ENCODE results near the gene SRSF3.

The SRSF3 gene

GRCh38 chr6:36633370-36633769 is 39.2 kb downstream of the SRSF3 start:
- Histone ChIP-seq H3K4me3 (ENCODE audit: low read depth in 1 of 5, low read length in 5 of 5) (no peak overlapping the region), H3K9me3 (ENCODE audit: control insufficient read depth in 5 of 5, low read length in 5 of 5) (no peaks in the 10 kb centered on the region), H3K36me3 (ENCODE audit: control insufficient read depth in 5 of 5, insufficient read depth in 5 of 5, low read length in 5 of 5) (no peaks in the 10 kb centered on the region), H3K27ac (ENCODE audit: low read depth, low read length) (no peak overlapping the region), H3K27me3 (ENCODE audit: control insufficient read depth in 5 of 5, insufficient read depth in 4 of 5, low read length in 5 of 5) (no peaks in the 10 kb centered on the region), H3K9ac (ENCODE audit: low read length in 5 of 5) (no peak overlapping the region), H3K4me1 (ENCODE audit: control insufficient read depth in 5 of 5, insufficient read depth in 5 of 5, low read length in 5 of 5) (peaks cover 0 to 24% (median 8%) of the 10 kb centered on the region in 5 donors)

DNA sequence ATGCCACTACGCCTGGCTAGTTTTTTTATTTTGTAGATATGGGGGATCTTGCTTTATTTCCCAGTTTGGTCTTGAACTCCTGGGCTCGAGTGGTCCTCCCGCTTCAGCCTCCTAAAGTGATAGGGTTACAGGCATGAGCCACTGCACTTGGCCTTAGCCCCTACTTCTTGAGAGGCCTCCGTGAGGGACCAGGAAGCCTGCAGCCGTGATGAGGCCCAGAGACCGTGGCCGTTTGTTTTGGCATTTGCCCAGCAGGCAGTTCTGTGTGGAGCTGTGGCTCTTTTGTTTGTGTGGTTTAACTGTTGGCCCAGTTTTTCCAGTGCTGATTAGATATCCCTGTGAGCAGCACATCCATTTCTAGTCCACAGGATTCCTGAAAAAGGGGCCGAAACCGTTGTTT is 39.8 kb downstream of the SRSF3 start:
- Histone ChIP-seq H3K9ac (ENCODE audit: low read length in 5 of 5) (peak overlapping the region in 2 of 5 donors; percentile 38 to 47), H3K4me1 (ENCODE audit: control insufficient read depth in 5 of 5, insufficient read depth in 5 of 5, low read length in 5 of 5) (peaks cover 0 to 24% (median 8%) of the 10 kb centered on the region in 5 donors), H3K27me3 (ENCODE audit: control insufficient read depth in 5 of 5, insufficient read depth in 4 of 5, low read length in 5 of 5) (no peaks in the 10 kb centered on the region), H3K9me3 (ENCODE audit: control insufficient read depth in 5 of 5, low read length in 5 of 5) (no peaks in the 10 kb centered on the region), H3K27ac (ENCODE audit: low read depth, low read length) (no peak overlapping the region), H3K36me3 (ENCODE audit: control insufficient read depth in 5 of 5, insufficient read depth in 5 of 5, low read length in 5 of 5) (no peaks in the 10 kb centered on the region), H3K4me3 (ENCODE audit: low read depth in 1 of 5, low read length in 5 of 5) (no peak overlapping the region)

GRCh38 chr6:36634317-36635108 is 40.4 kb downstream of the SRSF3 start:
- Histone ChIP-seq H3K27me3 (ENCODE audit: control insufficient read depth in 5 of 5, insufficient read depth in 4 of 5, low read length in 5 of 5) (no peaks in the 10 kb centered on the region), H3K4me3 (ENCODE audit: low read depth in 1 of 5, low read length in 5 of 5) (no peak overlapping the region), H3K27ac (ENCODE audit: low read depth, low read length) (no peak overlapping the region), H3K4me1 (ENCODE audit: control insufficient read depth in 5 of 5, insufficient read depth in 5 of 5, low read length in 5 of 5) (peaks cover 0 to 20% (median 8%) of the 10 kb centered on the region in 5 donors), H3K9ac (ENCODE audit: low read length in 5 of 5) (peak overlapping the region in 2 of 5 donors; percentile 38 to 47), H3K36me3 (ENCODE audit: control insufficient read depth in 5 of 5, insufficient read depth in 5 of 5, low read length in 5 of 5) (no peaks in the 10 kb centered on the region), H3K9me3 (ENCODE audit: control insufficient read depth in 5 of 5, low read length in 5 of 5) (no peaks in the 10 kb centered on the region)

GRCh38 chr6:36636283-36636682 is 42.1 kb downstream of the SRSF3 start:
- H3K27ac ChIP-seq (ENCODE audit: low read depth, low read length) = no peak overlapping the region
- H3K9ac ChIP-seq (ENCODE audit: low read length in 5 of 5) = no peak overlapping the region
- H3K9me3 ChIP-seq (ENCODE audit: control insufficient read depth in 5 of 5, low read length in 5 of 5) = no peaks in the 10 kb centered on the region
- no peak overlapping the region for H3K4me3 ChIP-seq (ENCODE audit: low read depth in 1 of 5, low read length in 5 of 5)
- H3K4me1 ChIP-seq (ENCODE audit: control insufficient read depth in 5 of 5, insufficient read depth in 5 of 5, low read length in 5 of 5) = peaks cover 0 to 17% (median 8%) of the 10 kb centered on the region in 5 donors
- no peaks in the 10 kb centered on the region for H3K36me3 ChIP-seq (ENCODE audit: control insufficient read depth in 5 of 5, insufficient read depth in 5 of 5, low read length in 5 of 5)
- no peaks in the 10 kb centered on the region for H3K27me3 ChIP-seq (ENCODE audit: control insufficient read depth in 5 of 5, insufficient read depth in 4 of 5, low read length in 5 of 5)

DNA sequence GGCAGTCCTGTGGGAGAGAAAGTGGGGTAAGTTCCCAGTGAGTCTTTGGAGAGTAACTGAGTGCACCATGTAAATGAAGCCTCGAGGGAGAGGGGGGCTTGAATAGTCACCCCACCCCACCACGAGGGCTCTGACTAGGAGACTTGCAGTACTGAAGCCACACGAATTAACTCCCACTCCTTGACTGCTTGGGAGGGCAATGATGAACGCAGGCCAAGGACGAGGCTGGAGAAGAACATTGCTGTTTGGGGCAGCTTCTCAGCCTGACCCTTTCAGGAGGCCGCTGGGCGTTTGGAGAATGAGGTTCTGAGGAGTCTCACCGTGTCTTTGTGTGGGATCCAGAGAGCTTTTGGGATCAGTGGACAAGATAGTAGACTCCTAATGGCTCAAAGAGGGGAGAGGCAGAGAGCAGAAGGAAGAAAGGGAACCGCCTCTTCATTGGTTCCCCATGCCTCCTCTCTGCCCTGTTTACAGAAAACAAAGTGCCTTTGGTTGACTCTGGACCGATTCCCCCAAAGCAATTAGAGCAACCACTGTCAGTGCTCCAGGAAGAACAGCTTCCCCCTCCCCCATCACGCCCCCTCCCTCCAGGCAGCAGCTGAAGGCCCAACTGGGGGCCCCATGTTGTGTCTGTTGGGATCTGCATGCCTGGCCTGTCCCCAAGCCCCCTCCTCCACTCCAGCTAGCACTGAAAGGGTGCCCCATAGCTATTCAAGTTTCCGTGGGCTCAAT is 42.7 kb downstream of the SRSF3 start:
- Histone ChIP-seq H3K9me3 (ENCODE audit: control insufficient read depth in 5 of 5, low read length in 5 of 5) (no peaks in the 10 kb centered on the region), H3K27ac (ENCODE audit: low read depth, low read length) (no peak overlapping the region), H3K4me1 (ENCODE audit: control insufficient read depth in 5 of 5, insufficient read depth in 5 of 5, low read length in 5 of 5) (peaks cover 0 to 17% (median 8%) of the 10 kb centered on the region in 5 donors), H3K9ac (ENCODE audit: low read length in 5 of 5) (no peak overlapping the region), H3K4me3 (ENCODE audit: low read depth in 1 of 5, low read length in 5 of 5) (no peak overlapping the region), H3K27me3 (ENCODE audit: control insufficient read depth in 5 of 5, insufficient read depth in 4 of 5, low read length in 5 of 5) (no peaks in the 10 kb centered on the region), H3K36me3 (ENCODE audit: control insufficient read depth in 5 of 5, insufficient read depth in 5 of 5, low read length in 5 of 5) (no peaks in the 10 kb centered on the region)

GRCh38 chr6:36638579-36638978 is 44.4 kb downstream of the SRSF3 start:
- H3K4me3 ChIP-seq (ENCODE audit: low read depth in 1 of 5, low read length in 5 of 5) = no peak overlapping the region
- H3K9me3 ChIP-seq (ENCODE audit: control insufficient read depth in 5 of 5, low read length in 5 of 5) = no peaks in the 10 kb centered on the region
- no peak overlapping the region for H3K9ac ChIP-seq (ENCODE audit: low read length in 5 of 5)
- H3K36me3 ChIP-seq (ENCODE audit: control insufficient read depth in 5 of 5, insufficient read depth in 5 of 5, low read length in 5 of 5) = no peaks in the 10 kb centered on the region
- peaks cover 5 to 26% (median 16%) of the 10 kb centered on the region in 5 donors for H3K4me1 ChIP-seq (ENCODE audit: control insufficient read depth in 5 of 5, insufficient read depth in 5 of 5, low read length in 5 of 5)
- no peaks in the 10 kb centered on the region for H3K27me3 ChIP-seq (ENCODE audit: control insufficient read depth in 5 of 5, insufficient read depth in 4 of 5, low read length in 5 of 5)
- H3K27ac ChIP-seq (ENCODE audit: low read depth, low read length) = no peak overlapping the region

DNA sequence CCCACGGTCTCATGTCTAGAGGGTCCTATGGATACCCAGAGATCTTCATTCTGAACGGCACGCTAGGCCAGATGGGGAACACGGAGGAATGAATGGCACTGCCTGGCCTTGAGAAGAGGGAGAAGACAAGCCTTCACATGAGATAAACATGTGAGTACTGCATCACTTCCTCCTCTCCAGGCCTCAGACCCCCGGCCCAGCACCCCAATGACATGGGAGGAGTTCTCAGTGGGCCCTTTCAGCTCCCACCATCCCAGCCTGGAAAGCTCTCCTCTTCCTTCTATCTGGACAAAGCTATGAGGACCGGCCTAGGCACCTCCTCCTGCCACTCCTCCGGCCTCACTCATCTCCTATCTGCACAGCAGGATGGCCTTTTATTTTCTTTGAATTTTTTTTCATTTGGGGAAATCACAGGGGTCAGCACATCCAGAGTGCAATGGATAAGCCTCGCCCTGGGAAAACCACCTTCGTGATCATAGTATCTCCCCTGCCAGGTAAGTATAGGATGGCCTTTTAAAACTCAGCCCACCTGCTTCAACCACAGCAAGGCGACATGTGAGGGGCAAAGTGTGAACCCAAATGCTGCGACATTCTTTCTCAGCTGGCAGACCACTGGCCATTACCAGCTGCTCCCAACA is 45.1 kb downstream of the SRSF3 start:
- no peaks in the 10 kb centered on the region for H3K27me3 ChIP-seq (ENCODE audit: control insufficient read depth in 5 of 5, insufficient read depth in 4 of 5, low read length in 5 of 5)
- peaks cover 5 to 25% (median 13%) of the 10 kb centered on the region in 5 donors for H3K4me1 ChIP-seq (ENCODE audit: control insufficient read depth in 5 of 5, insufficient read depth in 5 of 5, low read length in 5 of 5)
- H3K9me3 ChIP-seq (ENCODE audit: control insufficient read depth in 5 of 5, low read length in 5 of 5) = no peaks in the 10 kb centered on the region
- H3K4me3 ChIP-seq (ENCODE audit: low read depth in 1 of 5, low read length in 5 of 5) = no peak overlapping the region
- no peaks in the 10 kb centered on the region for H3K36me3 ChIP-seq (ENCODE audit: control insufficient read depth in 5 of 5, insufficient read depth in 5 of 5, low read length in 5 of 5)
- no peak overlapping the region for H3K9ac ChIP-seq (ENCODE audit: low read length in 5 of 5)
- H3K27ac ChIP-seq (ENCODE audit: low read depth, low read length) = no peak overlapping the region

DNA sequence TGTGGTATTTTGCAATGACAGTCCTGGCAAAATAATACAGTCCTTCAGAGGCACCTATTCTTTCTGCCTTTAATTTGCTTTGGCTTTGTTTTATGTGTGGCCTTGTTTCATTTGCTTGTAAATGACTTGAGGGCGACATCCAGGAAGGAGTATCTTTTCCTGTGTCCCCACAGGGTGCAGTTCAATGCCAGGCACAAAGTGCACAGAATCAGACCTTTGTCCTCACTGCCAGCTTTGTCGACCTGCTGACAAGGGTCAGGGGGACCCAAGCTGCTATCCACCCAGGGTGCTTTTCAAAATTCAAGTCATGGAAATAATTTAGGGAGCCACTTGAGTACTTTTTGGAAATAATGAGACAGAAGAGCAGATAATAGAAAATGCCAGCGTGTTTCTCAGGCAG is 47.4 kb downstream of the SRSF3 start:
- Histone ChIP-seq H3K4me1 (ENCODE audit: control insufficient read depth in 5 of 5, insufficient read depth in 5 of 5, low read length in 5 of 5) (peaks cover 5 to 27% (median 18%) of the 10 kb centered on the region in 5 donors), H3K9ac (ENCODE audit: low read length in 5 of 5) (no peak overlapping the region), H3K27me3 (ENCODE audit: control insufficient read depth in 5 of 5, insufficient read depth in 4 of 5, low read length in 5 of 5) (no peaks in the 10 kb centered on the region), H3K4me3 (ENCODE audit: low read depth in 1 of 5, low read length in 5 of 5) (no peak overlapping the region), H3K27ac (ENCODE audit: low read depth, low read length) (no peak overlapping the region), H3K9me3 (ENCODE audit: control insufficient read depth in 5 of 5, low read length in 5 of 5) (no peaks in the 10 kb centered on the region), H3K36me3 (ENCODE audit: control insufficient read depth in 5 of 5, insufficient read depth in 5 of 5, low read length in 5 of 5) (no peaks in the 10 kb centered on the region)

- peaks cover 5 to 23% (median 18%) of the 10 kb centered on the region in 5 donors for H3K4me1 ChIP-seq (ENCODE audit: control insufficient read depth in 5 of 5, insufficient read depth in 5 of 5, low read length in 5 of 5)
- no peaks in the 10 kb centered on the region for H3K36me3 ChIP-seq (ENCODE audit: control insufficient read depth in 5 of 5, insufficient read depth in 5 of 5, low read length in 5 of 5)
- H3K9ac ChIP-seq (ENCODE audit: low read length in 5 of 5) = peak overlapping the region in 2 of 5 donors; percentile 35 to 56
- no peaks in the 10 kb centered on the region for H3K27me3 ChIP-seq (ENCODE audit: control insufficient read depth in 5 of 5, insufficient read depth in 4 of 5, low read length in 5 of 5)
- no peaks in the 10 kb centered on the region for H3K9me3 ChIP-seq (ENCODE audit: control insufficient read depth in 5 of 5, low read length in 5 of 5)
- no peak overlapping the region for H3K27ac ChIP-seq (ENCODE audit: low read depth, low read length)
- no peak overlapping the region for H3K4me3 ChIP-seq (ENCODE audit: low read depth in 1 of 5, low read length in 5 of 5)
These were observed 49.0 kb downstream of the SRSF3 start for GRCh38 chr6:36642913-36643817.
